ENCODE results near the gene PIK3R3. TPM values are rescaled to one million over a fixed set of nuclear protein-coding genes. Genes with fewer than 3 reads are reported as not detected.

PIK3R3 gene
- total RNA-seq, 1 experiment from 2014 or later: 12.4 TPM

GRCh38 chr1:46099215-46099614 lies 33.2 kb downstream of the PIK3R3 start:
- no peaks in the 10 kb centered on the region for H4K20me1 ChIP-seq (ENCODE audit: control insufficient read depth, insufficient read depth, insufficient read length)
- no peaks in the 10 kb centered on the region for H3K79me1 ChIP-seq (ENCODE audit: insufficient read depth, low read depth, low read length, poor library complexity, severe bottlenecking)
- Mint-ChIP-seq H3K36me3 (ENCODE audit: insufficient read depth in 1 of 3, low read depth in 3 of 3) (peaks cover 8 to 26% (median 10%) of the 10 kb centered on the region in 3 experiments), H3K4me3 (no peak overlapping the region), H3K27ac (no peak overlapping the region), H3K9me3 (peaks cover 5 to 12% of the 10 kb centered on the region in 2 experiments; a peak in 3 of 5 replicates), H3K27me3 (ENCODE audit: low read depth) (no peaks in the 10 kb centered on the region), H3K4me1 (no peaks in the 10 kb centered on the region)
- DNase-seq: no peak
- H3K4me2 ChIP-seq (ENCODE audit: insufficient read depth, insufficient read length, low read length): no peak overlapping the region
- no peak overlapping the region for H2BK120ac ChIP-seq (ENCODE audit: low read depth, low read length, poor library complexity, severe bottlenecking)
- no peaks in the 10 kb centered on the region for H3K79me2 ChIP-seq (ENCODE audit: insufficient read depth, low read length)
- H3K14ac ChIP-seq (ENCODE audit: insufficient read depth, low read length): no peak overlapping the region
- H3K23me2 ChIP-seq (ENCODE audit: insufficient read length, low read depth, low read length, poor library complexity, severe bottlenecking): no peaks in the 10 kb centered on the region
- no peak overlapping the region for H3K56ac ChIP-seq (ENCODE audit: insufficient read length, low read depth, low read length)
- TF ChIP-seq, protein P1, sequence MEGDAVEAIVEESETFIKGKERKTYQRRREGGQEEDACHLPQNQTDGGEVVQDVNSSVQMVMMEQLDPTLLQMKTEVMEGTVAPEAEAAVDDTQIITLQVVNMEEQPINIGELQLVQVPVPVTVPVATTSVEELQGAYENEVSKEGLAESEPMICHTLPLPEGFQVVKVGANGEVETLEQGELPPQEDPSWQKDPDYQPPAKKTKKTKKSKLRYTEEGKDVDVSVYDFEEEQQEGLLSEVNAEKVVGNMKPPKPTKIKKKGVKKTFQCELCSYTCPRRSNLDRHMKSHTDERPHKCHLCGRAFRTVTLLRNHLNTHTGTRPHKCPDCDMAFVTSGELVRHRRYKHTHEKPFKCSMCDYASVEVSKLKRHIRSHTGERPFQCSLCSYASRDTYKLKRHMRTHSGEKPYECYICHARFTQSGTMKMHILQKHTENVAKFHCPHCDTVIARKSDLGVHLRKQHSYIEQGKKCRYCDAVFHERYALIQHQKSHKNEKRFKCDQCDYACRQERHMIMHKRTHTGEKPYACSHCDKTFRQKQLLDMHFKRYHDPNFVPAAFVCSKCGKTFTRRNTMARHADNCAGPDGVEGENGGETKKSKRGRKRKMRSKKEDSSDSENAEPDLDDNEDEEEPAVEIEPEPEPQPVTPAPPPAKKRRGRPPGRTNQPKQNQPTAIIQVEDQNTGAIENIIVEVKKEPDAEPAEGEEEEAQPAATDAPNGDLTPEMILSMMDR (conservative IDR thresholded peaks at IDR 0.05): no peak
- no peak overlapping the region for H2BK12ac ChIP-seq (ENCODE audit: insufficient read length, low read depth, low read length)
- H4K91ac ChIP-seq (ENCODE audit: insufficient read length, low read depth, low read length): no peak overlapping the region
- H3K27me3 ChIP-seq (ENCODE audit: insufficient read depth, low read length): no peaks in the 10 kb centered on the region
- no peak overlapping the region for H3K27ac ChIP-seq (ENCODE audit: insufficient read length, low read depth, low read length)
- no peaks in the 10 kb centered on the region for H3K4me1 ChIP-seq (ENCODE audit: insufficient read depth, low read length)
- H2BK15ac ChIP-seq (ENCODE audit: low read depth, low read length): no peak overlapping the region
- H3K9ac ChIP-seq (ENCODE audit: extremely low read depth, insufficient read length, low read length): no peak overlapping the region
- H3K18ac ChIP-seq (ENCODE audit: insufficient read length, low read depth, low read length): no peak overlapping the region
- no peak overlapping the region for H2AFZ ChIP-seq (ENCODE audit: low read length)
- no peak overlapping the region for H2BK5ac ChIP-seq (ENCODE audit: insufficient read length, low read length)
- H2AK5ac ChIP-seq (ENCODE audit: insufficient read length, low read length): no peak overlapping the region
- H2BK20ac ChIP-seq (ENCODE audit: low read depth, low read length, poor library complexity, severe bottlenecking): no peak overlapping the region
- H4K5ac ChIP-seq (ENCODE audit: insufficient read length, low read depth, low read length): no peak overlapping the region
- WGBS (ENCODE audit: extremely low coverage, insufficient read length, low lambda C conversion rate): no CpG with 5 or more reads among the region's 1 CpG
- H3T11ph ChIP-seq (ENCODE audit: low read length): no peak overlapping the region
- no peak overlapping the region for H4K8ac ChIP-seq (replicated peaks; ENCODE audit: insufficient read length, low read depth, low read length)
- H3K4ac ChIP-seq (ENCODE audit: low read depth, low read length): no peak overlapping the region
- no peaks in the 10 kb centered on the region for H3K9me3 ChIP-seq (ENCODE audit: control insufficient read depth, low read depth, low read length)
- H3K23ac ChIP-seq (ENCODE audit: insufficient read length, low read depth, low read length): no peak overlapping the region

Measured in H9 (cell line).